KMS-11 (cell line): ENCODE measurements around the gene VASN.

ENCODE experiments used
- H2AFZ ChIP-seq: fragments of 200-600 bp; sonication (generic); 2 replicates; pipeline ENCODE4 v1.6.1; 2016; ENCODE audit warnings: antibody characterized with exemption, mixed run types, low read depth
- H3K27ac ChIP-seq: fragments of 200-600 bp; sonication (generic); 2 replicates; pipeline ENCODE4 v1.6.1; 2016; ENCODE audit warnings: mild to moderate bottlenecking, mixed run types
- H3K27me3 ChIP-seq: fragments of 200-600 bp; sonication (generic); 2 replicates; pipeline ENCODE4 v1.6.1; 2017; ENCODE audit warnings: mild to moderate bottlenecking, low read depth, mixed run types, moderate library complexity; ENCODE audit not compliant: insufficient read depth
- H3K36me3 ChIP-seq: fragments of 200-600 bp; sonication (generic); 2 replicates; pipeline ENCODE4 v1.6.1; 2017; ENCODE audit warnings: mild to moderate bottlenecking, mixed run types; ENCODE audit not compliant: insufficient read depth
- H3K4me1 ChIP-seq: fragments of 200-600 bp; sonication (generic); 2 replicates; pipeline ENCODE4 v1.6.1; 2016; ENCODE audit warnings: mild to moderate bottlenecking, low read depth, mixed run types; ENCODE audit not compliant: poor library complexity, severe bottlenecking
- H3K4me2 ChIP-seq: fragments of 200-600 bp; sonication (generic); 2 replicates; pipeline ENCODE4 v1.7.0; 2016; ENCODE audit warnings: mild to moderate bottlenecking, mixed run types
- H3K4me3 ChIP-seq: fragments of 200-600 bp; sonication (generic); IDR thresholded peaks from 2 replicates; pipeline ENCODE4 v1.6.1; 2017; ENCODE audit warnings: low read depth, low read length, mixed read lengths; ENCODE audit not compliant: insufficient read depth
- H3K79me2 ChIP-seq: fragments of 200-600 bp; sonication (generic); 2 replicates; pipeline ENCODE4 v1.6.1; 2016; ENCODE audit warnings: low read depth, mixed run types; ENCODE audit not compliant: insufficient read depth
- H3K9ac ChIP-seq: fragments of 200-600 bp; sonication (generic); 2 replicates; pipeline ENCODE4 v1.6.1; 2016; ENCODE audit warnings: mild to moderate bottlenecking, mixed run types
- H4K20me1 ChIP-seq: fragments of 200-600 bp; sonication (generic); 2 replicates; pipeline ENCODE4 v1.6.1; 2016; ENCODE audit warnings: mild to moderate bottlenecking, mixed run types; ENCODE audit not compliant: insufficient read depth
- TF ChIP-seq, protein P1 (sequence below): fragments of 200-600 bp; sonication (generic); conservative IDR thresholded peaks from 2 replicates; pipeline ENCODE4 v1.6.1; 2017; ENCODE audit warnings: low read depth, mild to moderate bottlenecking, antibody characterized with exemption, low read length, moderate library complexity, mixed read lengths

The VASN gene

DNA sequence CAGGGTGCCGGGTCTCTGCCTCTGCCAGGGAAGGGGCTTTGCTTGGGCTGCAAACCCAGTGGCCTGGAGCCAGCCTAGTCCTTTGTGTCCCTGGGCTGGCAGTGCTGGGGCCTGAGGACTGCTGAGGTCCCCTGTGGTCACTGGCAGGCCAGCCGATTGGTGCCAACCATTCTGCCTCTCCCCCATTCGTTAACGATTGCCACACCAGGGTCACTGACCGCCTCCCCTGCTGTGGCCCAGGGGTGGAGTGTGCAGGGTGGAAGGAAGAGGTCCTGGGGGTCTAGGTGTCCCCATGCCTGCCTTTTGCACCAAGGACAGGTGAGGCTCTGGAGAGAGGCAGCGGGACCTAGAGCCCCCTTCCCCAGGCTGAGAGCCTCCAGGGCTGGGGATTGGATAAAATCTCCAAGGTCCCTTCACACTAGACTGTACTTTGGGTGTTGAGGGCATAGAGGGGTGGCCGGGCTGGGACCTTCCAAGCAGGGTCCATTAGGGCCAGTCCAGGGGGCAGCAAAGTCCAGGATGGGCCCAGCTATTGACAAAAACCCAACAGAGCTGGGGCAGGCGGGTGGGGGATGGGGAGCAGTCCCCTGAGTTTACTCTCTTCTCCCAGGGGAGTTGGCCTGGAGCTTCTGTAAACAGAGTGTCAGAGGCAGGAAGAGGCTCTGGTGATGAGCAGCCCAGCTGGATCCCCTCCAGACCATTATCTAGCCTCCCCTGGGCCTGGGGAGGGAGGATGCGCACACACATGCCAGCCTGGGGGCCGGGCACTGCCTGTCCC lies 1.1 kb downstream of the VASN start:
- Histone ChIP-seq H3K4me3 (no peak overlapping the region), H2AFZ (no peak overlapping the region), H3K4me2 (no peak overlapping the region), H3K27me3 (no peaks in the 10 kb centered on the region), H3K9ac (no peak overlapping the region), H3K79me2 (no peaks in the 10 kb centered on the region), H4K20me1 (no peaks in the 10 kb centered on the region), H3K27ac (no peak overlapping the region), H3K36me3 (no peaks in the 10 kb centered on the region), H3K4me1 (no peaks in the 10 kb centered on the region)
- TF ChIP-seq, protein P1, sequence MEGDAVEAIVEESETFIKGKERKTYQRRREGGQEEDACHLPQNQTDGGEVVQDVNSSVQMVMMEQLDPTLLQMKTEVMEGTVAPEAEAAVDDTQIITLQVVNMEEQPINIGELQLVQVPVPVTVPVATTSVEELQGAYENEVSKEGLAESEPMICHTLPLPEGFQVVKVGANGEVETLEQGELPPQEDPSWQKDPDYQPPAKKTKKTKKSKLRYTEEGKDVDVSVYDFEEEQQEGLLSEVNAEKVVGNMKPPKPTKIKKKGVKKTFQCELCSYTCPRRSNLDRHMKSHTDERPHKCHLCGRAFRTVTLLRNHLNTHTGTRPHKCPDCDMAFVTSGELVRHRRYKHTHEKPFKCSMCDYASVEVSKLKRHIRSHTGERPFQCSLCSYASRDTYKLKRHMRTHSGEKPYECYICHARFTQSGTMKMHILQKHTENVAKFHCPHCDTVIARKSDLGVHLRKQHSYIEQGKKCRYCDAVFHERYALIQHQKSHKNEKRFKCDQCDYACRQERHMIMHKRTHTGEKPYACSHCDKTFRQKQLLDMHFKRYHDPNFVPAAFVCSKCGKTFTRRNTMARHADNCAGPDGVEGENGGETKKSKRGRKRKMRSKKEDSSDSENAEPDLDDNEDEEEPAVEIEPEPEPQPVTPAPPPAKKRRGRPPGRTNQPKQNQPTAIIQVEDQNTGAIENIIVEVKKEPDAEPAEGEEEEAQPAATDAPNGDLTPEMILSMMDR = no peak

- no peaks in the 10 kb centered on the region for H3K79me2 ChIP-seq
- no peaks in the 10 kb centered on the region for H3K4me1 ChIP-seq
- TF ChIP-seq, protein P1 = no peak
- no peak overlapping the region for H3K4me3 ChIP-seq
- H3K27me3 ChIP-seq = no peaks in the 10 kb centered on the region
- no peak overlapping the region for H3K27ac ChIP-seq
- H3K36me3 ChIP-seq = no peaks in the 10 kb centered on the region
- no peaks in the 10 kb centered on the region for H4K20me1 ChIP-seq
- no peak overlapping the region for H2AFZ ChIP-seq
- H3K4me2 ChIP-seq = no peak overlapping the region
- H3K9ac ChIP-seq = no peak overlapping the region
These were observed 1.8 kb downstream of the VASN start for GRCh38 chr16:4373356-4373908.

DNA sequence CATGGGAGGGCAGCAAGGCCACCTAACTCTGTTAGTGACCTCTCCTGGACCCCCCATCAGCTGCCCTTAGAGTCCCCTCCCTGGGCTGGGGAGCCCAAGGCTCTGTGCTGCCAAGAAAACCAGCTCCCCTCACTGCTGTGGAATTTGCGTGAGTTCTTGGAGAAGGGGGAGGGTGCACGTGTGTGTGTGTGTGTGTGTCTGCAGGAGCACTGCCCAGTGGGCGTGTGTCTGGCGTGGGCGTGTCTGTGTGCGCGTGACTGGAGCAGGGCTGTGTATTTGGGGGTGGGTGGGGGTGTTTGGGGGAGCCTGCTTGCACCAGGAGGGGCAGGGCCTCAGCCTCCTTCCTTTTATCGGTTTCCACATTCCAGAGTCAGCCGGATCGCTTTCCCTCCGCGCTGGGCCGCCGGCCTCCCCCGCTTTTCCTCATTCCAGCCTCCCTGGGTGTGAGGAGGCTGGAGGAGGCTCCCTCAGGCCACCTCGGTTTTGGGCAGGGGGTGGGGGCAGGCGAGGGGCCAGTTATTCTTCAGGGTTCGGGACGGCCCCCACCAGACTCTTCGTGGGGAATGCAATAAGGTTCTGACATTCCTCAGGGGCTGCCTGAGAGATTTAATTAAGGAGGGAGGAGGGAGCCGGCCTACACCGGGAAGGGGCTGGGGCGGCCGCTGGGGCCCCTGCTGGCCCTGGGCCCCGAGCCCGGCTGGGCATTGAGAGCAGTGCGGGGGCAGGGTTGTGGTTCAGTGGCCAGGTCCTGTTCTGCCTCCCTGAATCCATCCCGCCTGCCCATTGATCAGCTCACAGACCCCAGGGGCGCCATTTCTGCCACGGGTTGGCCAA lies 2.5 kb downstream of the VASN start:
- no peaks in the 10 kb centered on the region for H3K4me1 ChIP-seq
- no peaks in the 10 kb centered on the region for H4K20me1 ChIP-seq
- no peak overlapping the region for H3K4me2 ChIP-seq

GRCh38 chr16:4375717-4376116 lies 4.1 kb downstream of the VASN start:
- H3K4me2 ChIP-seq = no peak overlapping the region
- no peak overlapping the region for H3K27ac ChIP-seq
- H3K4me3 ChIP-seq = no peak overlapping the region
- H4K20me1 ChIP-seq = no peaks in the 10 kb centered on the region
- H3K79me2 ChIP-seq = no peaks in the 10 kb centered on the region
- H3K9ac ChIP-seq = no peak overlapping the region
- TF ChIP-seq, protein P1 = no peak
- no peaks in the 10 kb centered on the region for H3K4me1 ChIP-seq
- no peak overlapping the region for H2AFZ ChIP-seq
- no peaks in the 10 kb centered on the region for H3K27me3 ChIP-seq
- no peaks in the 10 kb centered on the region for H3K36me3 ChIP-seq

More for the DNA sequence above, 2.5 kb downstream of the VASN start:
- H3K27ac ChIP-seq = no peak overlapping the region
- H3K36me3 ChIP-seq = no peaks in the 10 kb centered on the region
- H3K9ac ChIP-seq = no peak overlapping the region
- no peaks in the 10 kb centered on the region for H3K79me2 ChIP-seq
- H2AFZ ChIP-seq = no peak overlapping the region
- H3K4me3 ChIP-seq = no peak overlapping the region
- TF ChIP-seq, protein P1 = no peak
- H3K27me3 ChIP-seq = no peaks in the 10 kb centered on the region
